HepG2 (cell line): ENCODE measurements around the gene TBC1D20. TPM values are rescaled to one million over a fixed set of nuclear protein-coding genes. Genes with fewer than 3 reads are reported as not detected.

ENCODE experiments used
- ARNTL ChIP-seq: sonication (generic); formaldehyde crosslinking; IDR thresholded peaks from 2 replicates; pipeline ENCODE4 v1.4.0; 2020; ENCODE audit warnings: mild to moderate bottlenecking, missing genetic modification reagents
- ATF6 ChIP-seq: sonication (generic); formaldehyde crosslinking; conservative IDR thresholded peaks from 2 replicates; pipeline ENCODE4 v1.4.0; 2020; ENCODE audit warnings: missing genetic modification reagents
- FOXJ3 ChIP-seq: sonication (generic); formaldehyde crosslinking; IDR thresholded peaks from 2 replicates; pipeline ENCODE4 v1.4.0; 2020; ENCODE audit warnings: missing genetic modification reagents, mild to moderate bottlenecking, borderline replicate concordance
- HMGA1 ChIP-seq: sonication (generic); formaldehyde crosslinking; conservative IDR thresholded peaks from 2 replicates; pipeline ENCODE4 v1.4.0; 2020; ENCODE audit warnings: missing genetic modification reagents
- HOXA3 ChIP-seq: sonication (generic); formaldehyde crosslinking; IDR thresholded peaks from 2 replicates; pipeline ENCODE4 v1.5.0; 2020; ENCODE audit warnings: missing genetic modification reagents
- HOXA7 ChIP-seq: sonication (generic); formaldehyde crosslinking; IDR thresholded peaks from 2 replicates; pipeline ENCODE4 v1.8.1; 2022; ENCODE audit warnings: mild to moderate bottlenecking, missing genetic modification reagents, moderate library complexity
- JUND ChIP-seq: sonication (generic); formaldehyde crosslinking; IDR thresholded peaks from 2 replicates; pipeline ENCODE4 v1.8.0; 2022; ENCODE audit warnings: mild to moderate bottlenecking, missing genetic modification reagents
- KAT7 ChIP-seq: IDR thresholded peaks from 2 replicates; pipeline ENCODE4 v1.6.1; 2018; ENCODE audit warnings: borderline replicate concordance, missing compliant biosample characterization
- KMT2B ChIP-seq: IDR thresholded peaks from 2 replicates; pipeline ENCODE4 v1.6.1; 2016; ENCODE audit warnings: missing genetic modification reagents, missing compliant biosample characterization
- SMARCE1 ChIP-seq: fragments of 450-650 bp; IDR thresholded peaks from 2 replicates; pipeline ENCODE4 v1.6.1; 2017; ENCODE audit warnings: borderline replicate concordance
- SOX5 ChIP-seq: IDR thresholded peaks from 2 replicates; pipeline ENCODE4 v1.6.1; 2016; ENCODE audit warnings: borderline replicate concordance
- TBL1XR1 ChIP-seq: fragments of 150-350 bp; IDR thresholded peaks from 2 replicates; pipeline ENCODE4 v1.6.1; 2014; ENCODE audit warnings: borderline replicate concordance, low read length; ENCODE audit not compliant: partially characterized antibody
- TOE1 ChIP-seq: sonication (generic); formaldehyde crosslinking; IDR thresholded peaks from 2 replicates; pipeline ENCODE4 v1.4.0; 2020; ENCODE audit warnings: mild to moderate bottlenecking, missing genetic modification reagents
- ZIK1 ChIP-seq: sonication (generic); formaldehyde crosslinking; IDR thresholded peaks from 2 replicates; pipeline ENCODE4 v1.5.0; 2020; ENCODE audit warnings: mild to moderate bottlenecking, low read depth, missing genetic modification reagents, borderline replicate concordance
- ZKSCAN1 ChIP-seq: fragments of 150-350 bp; IDR thresholded peaks from 2 replicates; pipeline ENCODE4 v1.6.1; 2014; ENCODE audit warnings: low read length
- ZKSCAN5 ChIP-seq: sonication (generic); formaldehyde crosslinking; IDR thresholded peaks from 2 replicates; pipeline ENCODE4 v1.5.1; 2020; ENCODE audit warnings: mild to moderate bottlenecking, missing genetic modification reagents
- ZNF18 ChIP-seq: sonication (generic); formaldehyde crosslinking; IDR thresholded peaks from 2 replicates; pipeline ENCODE4 v1.8.0; 2022; ENCODE audit warnings: mild to moderate bottlenecking, missing genetic modification reagents; ENCODE audit not compliant: insufficient replicate concordance
- ZNF253 ChIP-seq: sonication (generic); formaldehyde crosslinking; IDR thresholded peaks from 2 replicates; pipeline ENCODE4 v1.8.0; 2022; ENCODE audit warnings: mild to moderate bottlenecking, missing genetic modification reagents, borderline replicate concordance
- ZNF256 ChIP-seq: sonication (generic); formaldehyde crosslinking; conservative IDR thresholded peaks from 2 replicates; pipeline ENCODE4 v1.4.0; 2020; ENCODE audit warnings: missing genetic modification reagents
- ZNF597 ChIP-seq: sonication (generic); formaldehyde crosslinking; IDR thresholded peaks from 2 replicates; pipeline ENCODE4 v1.5.0; 2020; ENCODE audit warnings: missing genetic modification reagents
- ZNF737 ChIP-seq: sonication (generic); formaldehyde crosslinking; IDR thresholded peaks from 2 replicates; pipeline ENCODE4 v1.5.0; 2020; ENCODE audit warnings: missing genetic modification reagents, mild to moderate bottlenecking, borderline replicate concordance
- ZNF746 ChIP-seq: sonication (generic); formaldehyde crosslinking; IDR thresholded peaks from 2 replicates; pipeline ENCODE4 v1.8.0; 2022; ENCODE audit warnings: mild to moderate bottlenecking, missing genetic modification reagents
- ZNF75D ChIP-seq: sonication (generic); formaldehyde crosslinking; IDR thresholded peaks from 2 replicates; pipeline ENCODE4 v1.8.1; 2023; ENCODE audit warnings: missing genetic modification reagents, mild to moderate bottlenecking, borderline replicate concordance
- polyA plus RNA-seq, 8 experiments: library from polyadenylated mRNA; depleted of rRNA in 3 of 8; stranded (reverse) in 7 of 8; unstranded in 1 of 8; fragments of >200 nt; fragmentation: Illumina TruSeq in 4 of 8; extraction: Trizol in 4 of 8; gene quantifications; 2 replicates each; pipeline versions ENCODE4 v1.2.1 to v1.2.3, GENCODE V29; 2011 to 2016; ENCODE audit warnings: low read depth in 4 of 8, missing spikeins in 1 of 8, mixed read lengths in 1 of 8; ENCODE audit not compliant: insufficient read depth in 1 of 8
- total RNA-seq, 5 experiments: library from RNA; depleted of rRNA; stranded (reverse); fragments of >200 nt; fragmentation: Illumina TruSeq; extraction: Trizol; gene quantifications; 2 replicates each; pipeline ENCODE4 v1.2.3, GENCODE V29; 2016; ENCODE audit warnings: low read depth in 1 of 5
- TF ChIP-seq, protein P1 (sequence below): sonication (generic); formaldehyde crosslinking; IDR thresholded peaks from 2 replicates; pipeline ENCODE4 v1.8.1; 2023; ENCODE audit warnings: missing genetic modification reagents, inconsistent platforms, borderline replicate concordance

Gene TBC1D20
- total and polyA plus RNA-seq, 2 of the 13 experiments (the other 11 are each of a cell fraction or from before 2014, with no cell fraction given), result 36.6 to 47.1 TPM

- TF ChIP-seq ATF6 (no peak), KMT2B (CRISPR knock-in tag) (peak; percentile 32), TOE1 (no peak), ZNF253 (CRISPR knock-in tag) (0 out of 2 replicates have a peak, but pooled peaks have one; percentile 64), ZNF256 (0 out of 2 replicates have a peak, but pooled peaks have one; percentile 61), KAT7 (CRISPR knock-in tag) (0 out of 2 replicates have a peak, but pooled peaks have one; percentile 0), ZKSCAN1 (no peak), ZNF597 (CRISPR knock-in tag) (no peak), ZNF18 (CRISPR knock-in tag) (peak; percentile 54), SMARCE1 (no peak), HOXA3 (0 out of 2 replicates have a peak, but pooled peaks have one; percentile 37), ZNF75D (CRISPR knock-in tag) (no peak), ARNTL (CRISPR knock-in tag) (no peak), ZNF737 (CRISPR knock-in tag) (no peak), HOXA7 (no peak), SOX5 (CRISPR knock-in tag) (no peak), FOXJ3 (CRISPR knock-in tag) (peak; percentile 26; the same call in 1 of the 2 replicates), HMGA1 (CRISPR knock-in tag) (no peak), ZIK1 (CRISPR knock-in tag) (0 out of 2 replicates have a peak, but pooled peaks have one; percentile 29), ZNF746 (CRISPR knock-in tag) (no peak), JUND (CRISPR knock-in tag) (no peak), TBL1XR1 (no peak), ZKSCAN5 (CRISPR knock-in tag) (no peak)
- TF ChIP-seq, protein P1, sequence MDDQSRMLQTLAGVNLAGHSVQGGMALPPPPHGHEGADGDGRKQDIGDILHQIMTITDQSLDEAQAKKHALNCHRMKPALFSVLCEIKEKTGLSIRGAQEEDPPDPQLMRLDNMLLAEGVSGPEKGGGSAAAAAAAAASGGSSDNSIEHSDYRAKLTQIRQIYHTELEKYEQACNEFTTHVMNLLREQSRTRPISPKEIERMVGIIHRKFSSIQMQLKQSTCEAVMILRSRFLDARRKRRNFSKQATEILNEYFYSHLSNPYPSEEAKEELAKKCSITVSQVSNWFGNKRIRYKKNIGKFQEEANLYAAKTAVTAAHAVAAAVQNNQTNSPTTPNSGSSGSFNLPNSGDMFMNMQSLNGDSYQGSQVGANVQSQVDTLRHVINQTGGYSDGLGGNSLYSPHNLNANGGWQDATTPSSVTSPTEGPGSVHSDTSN (CRISPR knock-in tag), result no peak
These were observed 807 bp downstream of the TBC1D20 start (continued) for GRCh38 chr20:461254-462198.
